Measurements from ENCODE around the gene ZNF701.

DNA sequence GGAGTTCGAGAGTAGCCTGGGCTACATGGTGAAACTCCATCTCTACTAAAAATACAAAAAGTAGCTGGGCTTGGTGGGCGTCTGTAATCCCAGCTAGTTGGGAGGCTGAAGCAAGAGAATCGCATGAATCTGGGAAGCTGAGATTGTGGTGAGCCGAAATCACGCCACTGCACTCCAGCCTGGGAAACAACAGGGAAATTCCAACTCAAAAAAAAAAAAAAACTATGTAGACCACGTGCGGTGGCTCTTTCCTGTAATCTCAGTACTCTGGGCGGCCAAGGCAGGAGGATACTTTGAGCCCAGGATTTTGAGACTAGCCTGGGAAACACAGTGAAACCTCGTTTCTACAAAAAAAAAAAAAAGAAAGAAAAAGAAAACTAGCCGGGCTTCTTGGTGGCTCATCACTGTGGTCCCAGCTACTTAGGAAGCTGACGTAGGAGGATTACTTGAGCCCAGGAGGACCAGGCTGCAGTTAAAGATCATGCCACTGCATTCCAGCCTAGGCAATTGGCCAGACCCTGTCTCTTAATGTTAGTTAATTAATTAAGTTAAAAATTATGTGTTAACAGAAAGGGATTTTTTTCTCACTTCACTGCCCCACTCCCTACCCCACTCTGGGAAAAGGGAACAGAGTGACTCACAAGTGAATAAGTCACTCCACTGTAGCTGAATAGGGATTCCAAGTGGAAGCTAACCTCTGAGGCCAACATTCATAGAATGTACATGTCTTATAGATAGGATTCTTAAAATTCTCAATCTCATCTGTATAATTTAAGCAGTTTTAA lies 65.9 kb downstream of the ZNF701 start:
- TF ChIP-seq POLR2A (IDR thresholded peaks at IDR 0.05) = no peak
- TF ChIP-seq, protein P1, sequence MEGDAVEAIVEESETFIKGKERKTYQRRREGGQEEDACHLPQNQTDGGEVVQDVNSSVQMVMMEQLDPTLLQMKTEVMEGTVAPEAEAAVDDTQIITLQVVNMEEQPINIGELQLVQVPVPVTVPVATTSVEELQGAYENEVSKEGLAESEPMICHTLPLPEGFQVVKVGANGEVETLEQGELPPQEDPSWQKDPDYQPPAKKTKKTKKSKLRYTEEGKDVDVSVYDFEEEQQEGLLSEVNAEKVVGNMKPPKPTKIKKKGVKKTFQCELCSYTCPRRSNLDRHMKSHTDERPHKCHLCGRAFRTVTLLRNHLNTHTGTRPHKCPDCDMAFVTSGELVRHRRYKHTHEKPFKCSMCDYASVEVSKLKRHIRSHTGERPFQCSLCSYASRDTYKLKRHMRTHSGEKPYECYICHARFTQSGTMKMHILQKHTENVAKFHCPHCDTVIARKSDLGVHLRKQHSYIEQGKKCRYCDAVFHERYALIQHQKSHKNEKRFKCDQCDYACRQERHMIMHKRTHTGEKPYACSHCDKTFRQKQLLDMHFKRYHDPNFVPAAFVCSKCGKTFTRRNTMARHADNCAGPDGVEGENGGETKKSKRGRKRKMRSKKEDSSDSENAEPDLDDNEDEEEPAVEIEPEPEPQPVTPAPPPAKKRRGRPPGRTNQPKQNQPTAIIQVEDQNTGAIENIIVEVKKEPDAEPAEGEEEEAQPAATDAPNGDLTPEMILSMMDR (IDR thresholded peaks at IDR 0.05) = no peak

Data from adrenal gland (tissue), 5 donors.